OCI-LY3 (cell line): ENCODE results near the gene ITGA7.

Experiments
- H2AFZ ChIP-seq: fragments of 200-600, 300-600 bp; shearing (Covaris generic); 2 replicates; pipeline ENCODE4 v1.6.0; 2014; ENCODE audit warnings: antibody characterized with exemption, low read depth, low read length
- H3K27ac ChIP-seq: fragments of 200-600, 300-600 bp; sonication (generic); 2 replicates; pipeline ENCODE4 v1.5.1; 2014; ENCODE audit warnings: mild to moderate bottlenecking, low read length, moderate library complexity, mixed read lengths
- H3K27me3 ChIP-seq: fragments of 200-600, 300-600 bp; sonication (generic); 2 replicates; pipeline ENCODE4 v1.6.1; 2014; ENCODE audit warnings: low read depth, low read length, mixed read lengths
- H3K36me3 ChIP-seq: fragments of 200-600, 300-600 bp; sonication (generic); replicated peaks from 2 replicates; pipeline ENCODE3; 2014; ENCODE audit warnings: low read depth, low read length, mixed read lengths
- H3K4me1 ChIP-seq: fragments of 300-600, 200-600 bp; sonication (generic); 2 replicates; pipeline ENCODE4 v1.6.1; 2014; ENCODE audit warnings: low read length, mixed read lengths
- H3K4me2 ChIP-seq: fragments of 200-600, 300-600 bp; sonication (generic); 2 replicates; pipeline ENCODE4 v1.6.1; 2014; ENCODE audit warnings: low read length, mixed read lengths
- H3K4me3 ChIP-seq: fragments of 300-600, 200-600 bp; sonication (generic); 2 replicates; pipeline ENCODE4 v1.5.1; 2014; ENCODE audit warnings: antibody characterized with exemption, mild to moderate bottlenecking, low read length, moderate library complexity
- H3K79me2 ChIP-seq: fragments of 300-600, 200-600 bp; shearing (Covaris generic); 2 replicates; pipeline ENCODE4 v1.6.1; 2014; ENCODE audit warnings: mild to moderate bottlenecking, low read length, mixed read lengths
- H3K9ac ChIP-seq: fragments of 300-600, 200-600 bp; shearing (Covaris generic); 2 replicates; pipeline ENCODE4 v1.6.0; 2014; ENCODE audit warnings: mild to moderate bottlenecking, low read length, moderate library complexity
- H3K9me3 ChIP-seq: fragments of 200-600, 300-600 bp; shearing (Covaris generic); 2 replicates; pipeline ENCODE4 v1.6.1; 2014; ENCODE audit warnings: low read length, mixed read lengths; ENCODE audit not compliant: insufficient read depth
- H4K20me1 ChIP-seq: fragments of 200-600, 300-600 bp; sonication (generic); 2 replicates; pipeline ENCODE4 v1.6.1; 2016; ENCODE audit warnings: low read length, mixed read lengths; ENCODE audit not compliant: insufficient read depth
- CTCF ChIP-seq: fragments of 200-600, 300-600 bp; sonication (generic); IDR thresholded peaks from 2 replicates; pipeline ENCODE4 v1.5.1; 2014; ENCODE audit warnings: antibody characterized with exemption, low read length, low read depth
- EZH2phosphoT487 ChIP-seq: fragments of 200-600 bp; shearing (Covaris generic); IDR thresholded peaks from 2 replicates; pipeline ENCODE4 v1.6.1; 2018; ENCODE audit warnings: antibody characterized with exemption, mixed run types, low read depth

Gene ITGA7

GRCh38 chr12:55723516-55724225, 16.0 kb upstream of the ITGA7 start:
- Histone ChIP-seq H3K9me3 (no peaks in the 10 kb centered on the region), H3K27ac (no peak overlapping the region), H3K79me2 (peaks cover 13% of the 10 kb centered on the region), H3K27me3 (no peaks in the 10 kb centered on the region), H3K4me2 (no peak overlapping the region), H3K4me3 (no peak overlapping the region), H4K20me1 (no peaks in the 10 kb centered on the region), H3K36me3 (peaks cover 7% of the 10 kb centered on the region), H3K4me1 (peaks cover 9% of the 10 kb centered on the region), H3K9ac (no peak overlapping the region), H2AFZ (no peak overlapping the region)
- TF ChIP-seq EZH2phosphoT487 = no peak
- TF ChIP-seq CTCF = no peak

GRCh38 chr12:55722948-55723347, 15.2 kb upstream of the ITGA7 start:
- no peak overlapping the region for H3K4me2 ChIP-seq
- H3K9ac ChIP-seq = no peak overlapping the region
- H3K36me3 ChIP-seq = peaks cover 7% of the 10 kb centered on the region
- H4K20me1 ChIP-seq = no peaks in the 10 kb centered on the region
- no peak overlapping the region for H3K4me3 ChIP-seq
- peaks cover 8% of the 10 kb centered on the region for H3K4me1 ChIP-seq
- H3K9me3 ChIP-seq = no peaks in the 10 kb centered on the region
- H3K27me3 ChIP-seq = no peaks in the 10 kb centered on the region
- peaks cover 9% of the 10 kb centered on the region for H3K79me2 ChIP-seq
- H3K27ac ChIP-seq = no peak overlapping the region
- TF ChIP-seq EZH2phosphoT487 (no peak), CTCF (no peak)
- H2AFZ ChIP-seq = no peak overlapping the region

- Histone ChIP-seq H3K27ac (no peak overlapping the region), H3K4me1 (peaks cover 9% of the 10 kb centered on the region)
Observed at GRCh38 chr12:55721601-55722213, 14.0 kb upstream of the ITGA7 start.

More at GRCh38 chr12:55721601-55722213, 14.0 kb upstream of the ITGA7 start:
- Histone ChIP-seq H2AFZ (no peak overlapping the region), H3K36me3 (peaks cover 7% of the 10 kb centered on the region), H3K27me3 (no peaks in the 10 kb centered on the region), H3K79me2 (peaks cover 6% of the 10 kb centered on the region; the same call in 1 of the 2 replicates), H3K9me3 (no peaks in the 10 kb centered on the region), H3K4me2 (no peak overlapping the region), H4K20me1 (no peaks in the 10 kb centered on the region), H3K4me3 (no peak overlapping the region), H3K9ac (no peak overlapping the region)
- TF ChIP-seq CTCF (no peak), EZH2phosphoT487 (no peak)
